HepG2 (cell line): ENCODE results near the gene KRTAP2-3. TPM values are rescaled to one million over a fixed set of nuclear protein-coding genes. Genes with fewer than 3 reads are reported as not detected.

Source experiments
- ATAC-seq: fragments of 200-7000 bp; cut with Tn5 transposase; 3 replicates; pipeline ENCODE4 v1.9.1; 2020; ENCODE audit warnings: mild to moderate bottlenecking, moderate library complexity
- BruUV-seq: library from RNA; stranded (reverse); fragments of 400-500 nt; replicated peaks from 2 replicates; lab custom pipeline; 2021; lab: Mats Ljungman, UMichigan
- CTCF ChIA-PET: fragments of 300-600 bp; formaldehyde crosslinking; extraction: SDS; loops from one replicate; lab custom pipeline; 2021; ENCODE audit warnings: low total read pairs, inconsistent platforms, low intra/inter-chr PET ratio; lab: Yijun Ruan, JAX
- POLR2A ChIA-PET: fragments of 350-600 bp; sonication (Branson Sonifier 250); formaldehyde crosslinking; loops from one replicate; lab custom pipeline; 2020; ENCODE audit warnings: antibody characterized with exemption, inconsistent platforms; lab: Yijun Ruan, JAX
- DNase-seq: peaks from one replicate; pipeline ENCODE4 v3.0.0-alpha.2; 2015; ENCODE audit warnings: low spot score
- FAIRE-seq: peaks from 3 replicates; lab custom pipeline; 2011; peaks lifted over from hg19 to GRCh38; lab: Jason Lieb, UNC
- H2AFZ ChIP-seq: one replicate; pipeline ENCODE4 v1.6.1; 2011; ENCODE audit warnings: low read length, inconsistent platforms
- H3K27ac ChIP-seq: fragments of 300-600 bp; 3 replicates; pipeline ENCODE4 v1.8.0; 2011; ENCODE audit warnings: mixed run types, mild to moderate bottlenecking, mixed read lengths, low read length, inconsistent platforms; ENCODE audit not compliant: insufficient read depth; ENCODE audit errors: extremely low read length
- H3K27me3 ChIP-seq, 2 experiments: fragments of 200-600 bp in 1 of 2; 2 replicates in 1 of 2; 3 replicates in 1 of 2; pipeline versions ENCODE4 v1.6.0 to v1.8.0; 2011; ENCODE audit warnings: low read length in 2 of 2, mild to moderate bottlenecking in 2 of 2, moderate library complexity in 2 of 2, inconsistent platforms in 1 of 2; ENCODE audit not compliant: insufficient read depth in 2 of 2, control insufficient read depth in 1 of 2
- H3K36me3 ChIP-seq, 2 experiments: fragments of 200-600 bp in 1 of 2; replicated peaks in 1 of 2; 2 replicates in 1 of 2; 3 replicates in 1 of 2; pipeline versions ENCODE4 v1.5.1 to v1.8.0; 2011; ENCODE audit warnings: low read length in 2 of 2, inconsistent platforms in 1 of 2; ENCODE audit not compliant: insufficient read depth in 2 of 2, control insufficient read depth in 1 of 2
- H3K4me1 ChIP-seq: 2 replicates; pipeline ENCODE4 v1.5.1; 2012; ENCODE audit warnings: low read length, inconsistent platforms; ENCODE audit not compliant: insufficient read depth
- H3K4me2 ChIP-seq: 2 replicates; pipeline ENCODE4 v1.6.0; 2011; ENCODE audit warnings: low read depth, low read length, inconsistent platforms
- H3K4me3 ChIP-seq, 3 experiments: fragments of 200-600 bp in 1 of 3; sonication (generic), shearing (Covaris generic) in 1 of 3; replicated peaks in 1 of 3; 2 replicates each; pipeline ENCODE4 v1.5.1; 2011 to 2016; ENCODE audit warnings: low read length in 3 of 3, inconsistent platforms in 2 of 3, low read depth in 2 of 3, mild to moderate bottlenecking in 2 of 3, control low read depth in 1 of 3, mixed read lengths in 1 of 3; ENCODE audit not compliant: insufficient read depth in 1 of 3
- H3K79me2 ChIP-seq: one replicate; pipeline ENCODE4 v1.6.1; 2011; ENCODE audit warnings: low read length, inconsistent platforms; ENCODE audit not compliant: insufficient read depth
- H3K9ac ChIP-seq: 2 replicates; pipeline ENCODE4 v1.6.0; 2011; ENCODE audit warnings: mild to moderate bottlenecking, low read depth, low read length, inconsistent platforms; ENCODE audit not compliant: insufficient read depth
- H3K9me3 ChIP-seq: 2 replicates; pipeline ENCODE4 v1.5.1; 2012; ENCODE audit warnings: mild to moderate bottlenecking, low read length
- H4K20me1 ChIP-seq: 2 replicates; pipeline ENCODE4 v1.6.0; 2011; ENCODE audit warnings: inconsistent platforms, mild to moderate bottlenecking, low read length, moderate library complexity; ENCODE audit not compliant: insufficient read depth
- DRAP1 ChIP-seq: IDR thresholded peaks from 2 replicates; pipeline ENCODE4 v1.6.1; 2016; ENCODE audit warnings: missing genetic modification reagents, missing compliant biosample characterization
- ELF4 ChIP-seq: sonication (generic); formaldehyde crosslinking; IDR thresholded peaks from 2 replicates; pipeline ENCODE4 v1.5.0; 2020; ENCODE audit warnings: missing genetic modification reagents, mild to moderate bottlenecking, moderate library complexity, borderline replicate concordance
- EP300 ChIP-seq, 3 experiments: sonication (generic) in 1 of 3; formaldehyde crosslinking in 1 of 3; IDR thresholded peaks; 2 replicates each; pipeline versions ENCODE4 v1.5.1 to v1.6.1; 2011 to 2020; ENCODE audit warnings: low read depth in 2 of 3, low read length in 2 of 3, borderline replicate concordance in 1 of 3, improper control_type of control experiment in 1 of 3, mild to moderate bottlenecking in 1 of 3, missing genetic modification reagents in 1 of 3, moderate library complexity in 1 of 3
- JARID2 ChIP-seq: sonication (generic); formaldehyde crosslinking; IDR thresholded peaks from 2 replicates; pipeline ENCODE4 v1.8.1; 2023; ENCODE audit warnings: missing genetic modification reagents, inconsistent platforms; ENCODE audit not compliant: insufficient replicate concordance
- NCOR1 ChIP-seq: fragments of 200-600 bp; sonication (generic); IDR thresholded peaks from 2 replicates; pipeline ENCODE4 v1.7.0; 2017; ENCODE audit warnings: antibody characterized with exemption, low read length, borderline replicate concordance
- NKX3-1 ChIP-seq: sonication (generic); formaldehyde crosslinking; IDR thresholded peaks from 2 replicates; pipeline ENCODE4 v1.5.0; 2020; ENCODE audit warnings: missing genetic modification reagents
- POLR2G ChIP-seq: fragments of 200-400 bp; formaldehyde crosslinking; IDR thresholded peaks from 2 replicates; pipeline ENCODE4 v1.6.1; 2018; ENCODE audit warnings: mild to moderate bottlenecking, low read depth, low read length, moderate library complexity
- SETDB1 ChIP-seq: sonication (generic); formaldehyde crosslinking; IDR thresholded peaks from 2 replicates; pipeline ENCODE4 v1.5.1; 2020; ENCODE audit warnings: missing genetic modification reagents, mild to moderate bottlenecking, borderline replicate concordance
- TCF12 ChIP-seq, 2 experiments: fragments of 450-650 bp in 1 of 2; sonication (generic) in 1 of 2; formaldehyde crosslinking in 1 of 2; IDR thresholded peaks; 2 replicates each; pipeline versions ENCODE4 v1.6.1 to v1.8.0; 2017 to 2022; ENCODE audit warnings: antibody characterized with exemption in 1 of 2, mild to moderate bottlenecking in 1 of 2, missing genetic modification reagents in 1 of 2, moderate library complexity in 1 of 2
- ZNF18 ChIP-seq: sonication (generic); formaldehyde crosslinking; IDR thresholded peaks from 2 replicates; pipeline ENCODE4 v1.8.0; 2022; ENCODE audit warnings: mild to moderate bottlenecking, missing genetic modification reagents; ENCODE audit not compliant: insufficient replicate concordance
- ZNF34 ChIP-seq: sonication (generic); formaldehyde crosslinking; IDR thresholded peaks from 2 replicates; pipeline ENCODE4 v1.4.0; 2020; ENCODE audit warnings: mild to moderate bottlenecking, missing genetic modification reagents, borderline replicate concordance
- ZNF570 ChIP-seq: sonication (generic); formaldehyde crosslinking; IDR thresholded peaks from 2 replicates; pipeline ENCODE4 v1.4.0; 2020; ENCODE audit warnings: mild to moderate bottlenecking, missing genetic modification reagents, borderline replicate concordance
- WGBS: methylation state at CpG from one replicate; pipeline ENCODE4 v1.1.6; 2017; ENCODE audit warnings: low lambda C conversion rate; 5-methylcytosine and 5-hydroxymethylcytosine counted together
- in situ Hi-C: cut with HindIII; loops from 2 replicates; pipeline ENCODE4 v1.10.0; 2017; ENCODE audit warnings: low pct_unique_long_range_greater_than_20kb; ENCODE audit not compliant: extremely low pct_ligation_motif_present
- intact Hi-C: fragments of 100-400 bp; cut with micrococcal nuclease; formaldehyde crosslinking; loops from one replicate; pipeline ENCODE4 v1.10.0; 2022; ENCODE audit not compliant: unreplicated experiment
- polyA plus RNA-seq, 8 experiments: library from polyadenylated mRNA; depleted of rRNA in 3 of 8; stranded (reverse) in 7 of 8; unstranded in 1 of 8; fragments of >200 nt; fragmentation: Illumina TruSeq in 4 of 8; extraction: Trizol in 4 of 8; gene quantifications; 2 replicates each; pipeline versions ENCODE4 v1.2.1 to v1.2.3, GENCODE V29; 2011 to 2016; ENCODE audit warnings: low read depth in 4 of 8, missing spikeins in 1 of 8, mixed read lengths in 1 of 8; ENCODE audit not compliant: insufficient read depth in 1 of 8
- total RNA-seq, 5 experiments: library from RNA; depleted of rRNA; stranded (reverse); fragments of >200 nt; fragmentation: Illumina TruSeq; extraction: Trizol; gene quantifications; 2 replicates each; pipeline ENCODE4 v1.2.3, GENCODE V29; 2016; ENCODE audit warnings: low read depth in 1 of 5

KRTAP2-3 gene
- total and polyA plus RNA-seq, 2 of the 13 experiments (the other 11 are each of a cell fraction or from before 2014, with no cell fraction given) = 0.25 TPM; not detected in 1

- no peak for TF ChIP-seq DRAP1 (CRISPR knock-in tag)
- no peak for TF ChIP-seq ELF4 (CRISPR knock-in tag)
- no peak for TF ChIP-seq TCF12 (IDR thresholded peaks at IDR 0.05)
- no peak for TF ChIP-seq TCF12 (CRISPR knock-in tag; IDR thresholded peaks at IDR 0.05)
- no peak for TF ChIP-seq JARID2
- no peak for TF ChIP-seq NKX3-1 (CRISPR knock-in tag)
- TF ChIP-seq NCOR1 = no peak
- TF ChIP-seq ZNF34 (CRISPR knock-in tag) = no peak
- TF ChIP-seq ZNF570 (CRISPR knock-in tag) = no peak
- no peak for TF ChIP-seq SETDB1 (CRISPR knock-in tag)
- TF ChIP-seq ZNF18 (CRISPR knock-in tag) = no peak
These were observed 7.3 kb downstream of the KRTAP2-3 start (continued) for GRCh38 chr17:41052566-41052965.

- POLR2A ChIA-PET = no interaction called here
- no peak for FAIRE-seq
- H4K20me1 ChIP-seq = no peaks in the 10 kb centered on the region
- DNase-seq = peak; percentile 63
- in situ Hi-C loops (no loop called here), intact Hi-C loops (loop anchor here (10.0 kb wide), 1 partner anchor 144 kb away; no protein-coding TSS in a partner anchor)
- no peak overlapping the region for H2AFZ ChIP-seq
- H3K27ac ChIP-seq = peak overlapping the region; percentile 19
- CTCF ChIA-PET = no interaction called here
- TF ChIP-seq POLR2G = no peak
- TF ChIP-seq EP300 (IDR thresholded peaks at IDR 0.05; ENCODE audit: low read depth in 2 of 2, low read length in 2 of 2) = peak in 1 of 2 experiments; percentile 9; a peak in 1 of 4 replicates
- TF ChIP-seq EP300 (CRISPR knock-in tag; IDR thresholded peaks at IDR 0.05; ENCODE audit: borderline replicate concordance) = no peak
- no peaks in the 10 kb centered on the region for H3K36me3 ChIP-seq
- H3K4me1 ChIP-seq = peaks cover 17% of the 10 kb centered on the region
- peak overlapping the region; percentile 41; the same call in 1 of the 2 replicates for H3K4me2 ChIP-seq
- WGBS = 10% methylated on average over 2 of the region's 2 CpGs
- no TSS peak for BruUV-seq
- no peaks in the 10 kb centered on the region for H3K79me2 ChIP-seq
- no peak; the same call in 2 of the 3 replicates for ATAC-seq
- no peaks in the 10 kb centered on the region for H3K27me3 ChIP-seq
- H3K9ac ChIP-seq = no peak overlapping the region
- no peak overlapping the region for H3K4me3 ChIP-seq
- H3K9me3 ChIP-seq = no peaks in the 10 kb centered on the region
These were observed 10.8 kb downstream of the KRTAP2-3 start for GRCh38 chr17:41049110-41049509.
